Fibroblast of pulmonary artery (primary cell): Measurements from ENCODE around the gene ZNF229.
A peak's percentile ranks its signal among the peaks of the same experiment; 100 is the strongest.
"Not testable (repeated sequence)": the region's sequence is repeated elsewhere in the genome, so short reads cannot be mapped to it uniquely, and the experiment has no call there.

ENCODE experiments used
- DNase-seq: peaks from one replicate; pipeline ENCODE4 v3.0.0-alpha.2; 2010; ENCODE audit warnings: low read depth
- H3K4me3 ChIP-seq: replicated peaks from 2 replicates; pipeline ENCODE4 v1.5.1; 2011; ENCODE audit warnings: low read depth, mild to moderate bottlenecking, control low read depth, low read length, moderate library complexity
- CTCF ChIP-seq: IDR thresholded peaks from 2 replicates; pipeline ENCODE4 v1.5.1; 2011; ENCODE audit warnings: mild to moderate bottlenecking, control low read depth, low read length, inconsistent platforms; ENCODE audit errors: missing control alignments

The ZNF229 gene

GRCh38 chr19:44447916-44448674, at the start of gene ZNF229:
TSS of gene ZNF229 (minus strand) at chr19:44448472. CDS start at chr19:44442847, 5,625 bp downstream.
- H3K4me3 ChIP-seq = peak within 1 kb of the TSS; percentile 81
- DNase-seq = peak; percentile 96
- TF ChIP-seq CTCF = no peak

GRCh38 chr19:44496711-44497110, 48.4 kb upstream of the ZNF229 start:
- no peak for TF ChIP-seq CTCF

GRCh38 chr19:44476559-44477408, 28.5 kb upstream of the ZNF229 start:
- no peak for TF ChIP-seq CTCF
- peak; percentile 37 for DNase-seq
- no peak overlapping the region for H3K4me3 ChIP-seq

More at GRCh38 chr19:44496711-44497110, 48.4 kb upstream of the ZNF229 start:
- no peak for DNase-seq
- H3K4me3 ChIP-seq = no peak overlapping the region

- not testable (repeated sequence) for DNase-seq, H3K4me3 ChIP-seq
Observed at GRCh38 chr19:44468730-44469129, 20.5 kb upstream of the ZNF229 start.

GRCh38 chr19:44462600-44463286, 14.5 kb upstream of the ZNF229 start:
- H3K4me3 ChIP-seq, DNase-seq: not testable (repeated sequence)

- not testable (repeated sequence) for H3K4me3 ChIP-seq, DNase-seq
Observed at GRCh38 chr19:44456016-44456415, 7.7 kb upstream of the ZNF229 start.

- H3K4me3 ChIP-seq = no peak overlapping the region
- DNase-seq = no peak
- TF ChIP-seq CTCF = no peak
Observed at GRCh38 chr19:44455100-44455499, 6.8 kb upstream of the ZNF229 start.

- no peak overlapping the region for H3K4me3 ChIP-seq
- no peak for DNase-seq
- no peak for TF ChIP-seq CTCF
Observed at GRCh38 chr19:44452367-44452766, 4.1 kb upstream of the ZNF229 start.
